Stomach (tissue), 9 donors: ENCODE data around the gene LRFN5. TPM values are rescaled to one million over a fixed set of nuclear protein-coding genes. Genes with fewer than 3 reads are reported as not detected.
A peak's percentile ranks its signal among the peaks of the same experiment; 100 is the strongest.

Source experiments
- DNase-seq, 2 donors: peaks; one replicate each; pipeline versions ENCODE4 v3.0.0 to v3.0.0-alpha.2; 2013 to 2019
- H3K27ac ChIP-seq, 5 donors: fragments of 200-600 bp in 4 of 5; sonication (generic) in 4 of 5; one replicate each; pipeline ENCODE4 v1.5.1; 2013 to 2019; ENCODE audit warnings: mild to moderate bottlenecking in 1 of 5, moderate library complexity in 1 of 5
- H3K27me3 ChIP-seq, 3 donors: fragments of 200-600 bp; sonication (generic); one replicate each; pipeline ENCODE4 v1.5.1; 2017 to 2019; ENCODE audit warnings: mixed run types in 1 of 3
- H3K36me3 ChIP-seq, 4 donors: fragments of 200-600 bp; sonication (generic); 1 replicate in 3 of 4; 2 replicates in 1 of 4; pipeline ENCODE4 v1.5.1; 2016 to 2019
- H3K4me1 ChIP-seq, 4 donors: fragments of 200-600 bp; sonication (generic); one replicate each; pipeline ENCODE4 v1.5.1; 2016 to 2019
- H3K4me3 ChIP-seq, 4 donors: fragments of 200-600 bp; sonication (generic) in 3 of 4; one replicate each; pipeline ENCODE4 v1.5.1; 2016 to 2019; ENCODE audit warnings: mild to moderate bottlenecking in 1 of 4
- H3K9me3 ChIP-seq, 4 donors: fragments of 200-600 bp; sonication (generic); one replicate each; pipeline ENCODE4 v1.5.1; 2016 to 2019
- CTCF ChIP-seq, 7 experiments: fragments of 450-650 bp in 4 of 7; fragments of 200-600 bp in 3 of 7; sonication (generic) in 3 of 7; IDR thresholded peaks; one replicate each; pipeline ENCODE4 v1.5.1; 2016 to 2019; ENCODE audit warnings: antibody characterized with exemption in 7 of 7, control low read depth in 2 of 7, mild to moderate bottlenecking in 1 of 7
- EP300 ChIP-seq: sonication (generic); formaldehyde crosslinking; IDR thresholded peaks from one replicate; pipeline ENCODE4 v1.6.1; 2017; ENCODE audit warnings: antibody characterized with exemption
- POLR2A ChIP-seq, 4 donors: fragments of 450-650 bp; IDR thresholded peaks; one replicate each; pipeline ENCODE4 v1.6.1; 2016; ENCODE audit warnings: antibody characterized with exemption in 4 of 4, control low read depth in 2 of 4, mild to moderate bottlenecking in 1 of 4, moderate library complexity in 1 of 4
- POLR2AphosphoS5 ChIP-seq, 3 donors: sonication (generic); formaldehyde crosslinking; IDR thresholded peaks; one replicate each; pipeline ENCODE4 v1.6.1; 2016; ENCODE audit warnings: antibody characterized with exemption in 3 of 3
- WGBS, 5 donors: extraction: QIAGEN DNeasy Blood & Tissue Kit in 3 of 5; methylation state at CpG; one replicate each; pipeline versions ENCODE4 v1.1.5 to v1.1.7; 2013 to 2018; 5-methylcytosine and 5-hydroxymethylcytosine counted together
- intact Hi-C: fragments of 100-400 bp; cut with DNase I; formaldehyde crosslinking; loops from one replicate; pipeline ENCODE4 v1.15.1; 2023; ENCODE audit warnings: low total_unique reads
- polyA plus RNA-seq, 3 donors: library from polyadenylated mRNA; stranded (reverse); fragments of 200-250 nt; gene quantifications; one replicate each; pipeline ENCODE4 v1.2.3, GENCODE V29; 2013
- total RNA-seq, 5 donors: library from RNA; depleted of rRNA; stranded (reverse); fragments of >200 nt; gene quantifications; one replicate each; pipeline versions ENCODE4 v1.1.0 to v1.2.3, GENCODE V29; 2014 to 2016
- donor health status: healthy with polysubstance abuse.
- donor health status: Bipolar disorder and iron deficiency.
- donor health status: healthy.

Gene LRFN5
- total and polyA plus RNA-seq, 8 donors, result 0.19 to 9.4 (median 0.58) TPM; not detected in 3

DNA sequence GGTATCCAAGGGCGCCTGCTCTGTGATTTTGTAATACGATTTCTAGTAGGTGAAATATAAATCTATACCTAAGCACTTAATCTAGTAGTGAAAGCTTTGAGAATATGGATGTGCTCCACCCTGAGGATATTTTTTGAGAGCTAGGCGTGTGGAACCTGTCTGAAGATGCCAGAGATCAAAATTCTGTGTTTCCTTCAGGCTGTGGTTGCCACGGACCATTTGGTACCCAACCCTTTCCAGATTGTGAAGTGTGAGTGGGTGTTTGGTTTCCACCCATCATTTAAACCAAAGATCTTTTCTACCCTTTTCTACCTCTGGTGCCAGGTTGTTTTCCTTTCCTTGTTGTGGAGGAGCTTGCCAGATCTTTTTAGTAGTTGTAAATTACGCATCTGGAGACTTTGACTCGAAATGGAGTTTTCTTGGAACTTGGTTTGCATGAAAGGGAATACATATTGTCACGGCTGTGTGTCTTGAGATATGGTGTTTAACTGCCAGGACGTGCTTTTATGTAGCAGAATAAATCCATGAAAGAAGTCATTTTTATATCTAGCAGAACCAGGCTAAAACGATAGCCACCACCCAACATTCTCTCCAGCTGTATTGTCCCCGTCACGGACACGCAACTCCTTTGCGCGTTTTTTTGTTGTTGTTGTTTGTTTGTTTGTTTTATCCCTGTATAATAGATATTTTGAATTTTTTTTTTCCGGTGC lies 2.2 kb downstream of the LRFN5 start:
- Histone ChIP-seq H3K36me3 (no peaks in the 10 kb centered on the region), H3K27me3 (peaks cover 0 to 71% (median 54%) of the 10 kb centered on the region in 3 donors), H3K9me3 (no peaks in the 10 kb centered on the region), H3K27ac (peak overlapping the region in 3 of 5 donors; percentile 23 to 81 (median 28)), H3K4me3 (peak overlapping the region; percentile 53 to 61 (median 56)), H3K4me1 (peaks cover 24 to 48% (median 36%) of the 10 kb centered on the region in 4 donors)
- DNase-seq, result peak in 1 of 2 donors; percentile 17
- 7 to 16% (median 10%) methylated on average over 15 of the region's 15 CpGs for WGBS, 5 donors
- TF ChIP-seq EP300 (no peak), POLR2A (IDR thresholded peaks at IDR 0.05) (no peak), CTCF (IDR thresholded peaks at IDR 0.05) (no peak), POLR2AphosphoS5 (IDR thresholded peaks at IDR 0.05) (no peak)
- intact Hi-C loops, result no loop called here

GRCh38 chr14:41609704-41610183 lies 3.1 kb downstream of the LRFN5 start:
- TF ChIP-seq POLR2A (IDR thresholded peaks at IDR 0.05) (no peak), POLR2AphosphoS5 (IDR thresholded peaks at IDR 0.05) (no peak), CTCF (IDR thresholded peaks at IDR 0.05) (no peak), EP300 (no peak)
- intact Hi-C loops, result no loop called here
- no peaks in the 10 kb centered on the region for H3K9me3 ChIP-seq
- H3K27me3 ChIP-seq, result peaks cover 0 to 62% (median 52%) of the 10 kb centered on the region in 3 donors
- WGBS, 5 donors, result 2 to 5% (median 3%) methylated on average over 15 to 24 of the region's 24 CpGs
- peak overlapping the region; percentile 18 to 61 (median 32) for H3K4me3 ChIP-seq
- peaks cover 24 to 46% (median 35%) of the 10 kb centered on the region in 4 donors for H3K4me1 ChIP-seq
- peak overlapping the region in 1 of 5 donors; percentile 46 for H3K27ac ChIP-seq
- H3K36me3 ChIP-seq, result no peaks in the 10 kb centered on the region
- DNase-seq, result peak in 1 of 2 donors; percentile 91

DNA sequence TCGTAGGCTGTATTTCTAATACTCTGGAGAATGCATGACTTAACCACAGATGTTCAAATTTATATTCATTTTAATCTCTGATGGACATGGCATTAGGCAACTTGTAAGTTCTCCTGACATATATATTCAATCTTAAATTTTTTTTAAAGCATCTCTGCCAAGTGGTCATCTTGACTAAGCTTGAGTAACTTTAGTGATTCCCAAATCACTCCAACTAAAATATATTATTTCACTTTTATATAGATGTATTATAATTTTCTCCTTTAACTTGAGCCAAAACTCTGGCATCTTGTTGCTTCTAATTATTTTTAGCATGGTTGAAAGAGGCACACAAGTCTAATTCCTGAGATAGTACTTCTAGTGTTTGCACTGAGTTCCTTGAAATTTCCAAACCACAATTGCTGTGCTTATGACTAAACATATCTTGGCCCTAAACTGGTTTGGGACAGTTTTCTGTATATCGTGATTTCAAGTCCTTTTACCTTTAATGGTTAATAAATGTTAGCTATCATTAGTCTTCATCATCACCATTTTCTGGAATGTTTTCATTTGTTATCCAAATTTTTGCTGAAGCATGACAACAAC lies 8.4 kb downstream of the LRFN5 start:
- H3K9me3 ChIP-seq, result no peaks in the 10 kb centered on the region
- TF ChIP-seq POLR2A (IDR thresholded peaks at IDR 0.05) (no peak), EP300 (no peak), CTCF (IDR thresholded peaks at IDR 0.05) (no peak), POLR2AphosphoS5 (IDR thresholded peaks at IDR 0.05) (no peak)
- WGBS, 5 donors, result 78 to 90% (median 86%) methylated on average over 2 of the region's 2 CpGs
- no peak overlapping the region for H3K4me3 ChIP-seq
- DNase-seq, result no peak
- peaks cover 0 to 2% (median under 1%) of the 10 kb centered on the region in 4 donors for H3K4me1 ChIP-seq
- intact Hi-C loops, result no loop called here
- no peak overlapping the region for H3K27ac ChIP-seq
- H3K27me3 ChIP-seq, result peaks cover 0 to 8% (median 2%) of the 10 kb centered on the region in 3 donors
- no peaks in the 10 kb centered on the region for H3K36me3 ChIP-seq

GRCh38 chr14:41623736-41624135 lies 17.1 kb downstream of the LRFN5 start:
- TF ChIP-seq POLR2AphosphoS5 (IDR thresholded peaks at IDR 0.05) (no peak), EP300 (no peak), POLR2A (IDR thresholded peaks at IDR 0.05) (no peak), CTCF (IDR thresholded peaks at IDR 0.05) (no peak)
- no peak overlapping the region for H3K27ac ChIP-seq

More at GRCh38 chr14:41623736-41624135, 17.1 kb downstream of the LRFN5 start:
- H3K9me3 ChIP-seq, result no peaks in the 10 kb centered on the region
- H3K36me3 ChIP-seq, result no peaks in the 10 kb centered on the region
- WGBS, 5 donors, result 67 to 78% (median 68%) methylated on average over 1 of the region's 1 CpG
- intact Hi-C loops, result no loop called here
- no peaks in the 10 kb centered on the region for H3K27me3 ChIP-seq
- no peaks in the 10 kb centered on the region for H3K4me1 ChIP-seq
- no peak for DNase-seq
- no peak overlapping the region for H3K4me3 ChIP-seq
